Stimulated activated CD8-positive, alpha-beta memory T cell treated with anti-CD3 and anti-CD28 coated beads, Interleukin-7, amount 100 ng/mL, for 1 hour (primary cell): ENCODE data around the gene AWAT2.
"Not testable (repeated sequence)": the region's sequence is repeated elsewhere in the genome, so short reads cannot be mapped to it uniquely, and the experiment has no call there.

Experiments
- DNase-seq, 2 donors: peaks; one replicate each; pipeline ENCODE4 v3.0.0-alpha.2; 2020; ENCODE audit warnings: low read depth in 2 of 2

The AWAT2 gene

DNA sequence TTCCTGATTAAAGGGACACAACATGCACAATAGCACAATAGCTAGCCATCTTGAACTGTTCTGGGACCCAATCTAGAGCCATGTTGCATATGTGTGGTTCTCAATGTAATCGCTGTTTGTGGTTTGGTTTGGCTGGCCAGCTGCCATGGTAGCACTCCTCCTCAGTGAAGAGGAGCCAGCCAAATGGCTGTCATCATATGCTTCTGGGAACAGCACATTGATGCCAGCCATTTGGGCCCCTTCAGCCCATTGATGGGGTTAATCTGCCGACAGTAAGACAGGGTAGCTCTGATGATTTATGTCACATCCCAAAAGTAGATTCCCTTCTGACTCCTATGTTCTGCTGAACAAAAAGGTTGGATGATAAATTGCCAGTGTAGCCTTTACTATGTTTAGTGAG, 48.5 kb downstream of the AWAT2 start:
- DNase-seq: no peak

DNA sequence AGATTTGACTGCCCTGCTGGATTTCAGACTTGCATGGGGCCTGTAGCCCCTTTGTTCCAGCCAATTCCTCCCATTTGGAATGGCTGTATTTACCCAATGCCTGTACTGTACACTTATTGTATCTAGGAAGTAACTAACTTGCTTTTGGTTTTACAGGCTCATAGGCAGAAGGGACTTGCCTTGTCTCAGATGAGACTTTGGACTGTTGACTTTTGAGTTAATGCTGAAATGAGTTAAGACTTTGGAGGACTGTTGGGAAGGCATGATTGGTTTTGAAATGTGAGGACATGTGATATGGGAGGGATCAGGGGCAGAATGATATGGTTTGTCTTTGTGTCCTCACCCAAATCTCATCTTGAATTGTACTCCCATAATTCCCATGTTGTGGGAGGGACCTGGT, 51.4 kb downstream of the AWAT2 start:
- DNase-seq: not testable (repeated sequence)

DNA sequence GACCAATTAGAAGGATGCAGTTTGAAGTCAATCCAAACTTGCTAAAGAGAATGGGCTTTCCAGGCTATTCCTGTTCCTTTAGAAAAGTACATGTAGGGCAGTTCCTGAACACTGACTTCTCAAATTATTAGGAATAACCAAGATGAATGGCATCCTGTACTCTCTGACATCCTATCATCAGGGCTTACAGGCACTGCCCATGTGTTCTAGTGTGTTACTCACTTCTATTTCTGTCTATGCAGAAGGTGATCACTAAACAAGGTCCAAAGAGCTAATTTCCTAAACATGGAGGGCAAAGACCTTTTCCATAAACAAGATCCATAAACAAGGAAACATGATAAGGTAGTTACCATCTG, 53.6 kb downstream of the AWAT2 start:
- no peak for DNase-seq

DNA sequence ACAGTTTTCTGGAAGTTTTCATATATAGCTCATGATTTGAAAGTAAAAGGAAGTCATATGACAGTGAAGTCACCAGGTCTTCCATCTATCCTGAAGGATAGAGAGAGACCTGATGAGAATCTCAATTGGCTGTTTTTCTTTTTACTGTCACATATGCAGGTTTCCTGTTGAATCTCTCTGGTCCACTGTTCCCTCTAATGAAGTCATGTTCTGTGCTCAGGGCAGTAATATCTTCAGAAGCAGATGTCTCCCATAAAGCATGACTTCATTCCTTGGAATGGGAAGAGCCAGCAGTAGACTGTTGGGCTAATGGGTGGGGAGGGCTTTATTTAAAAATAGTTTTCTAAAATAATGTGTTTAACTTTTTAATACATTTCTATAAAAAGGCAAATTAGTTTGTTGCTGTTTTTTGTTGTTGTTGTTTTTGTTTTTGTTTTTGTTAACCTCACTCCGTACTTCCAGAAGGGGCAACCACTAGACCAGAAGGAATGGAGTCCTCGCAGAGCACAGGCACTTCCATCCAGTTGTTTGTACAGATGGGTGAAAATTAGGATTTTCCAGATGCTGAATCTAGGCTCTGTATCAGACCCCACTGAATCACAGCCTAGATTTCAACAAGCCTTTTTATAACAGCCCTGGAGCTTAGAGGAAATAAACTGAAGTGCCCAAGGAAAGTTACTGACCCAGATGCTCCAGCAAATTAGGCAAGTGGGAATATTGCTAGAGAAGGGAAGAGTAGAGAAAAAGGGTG, 54.2 kb downstream of the AWAT2 start:
- no peak for DNase-seq

DNA sequence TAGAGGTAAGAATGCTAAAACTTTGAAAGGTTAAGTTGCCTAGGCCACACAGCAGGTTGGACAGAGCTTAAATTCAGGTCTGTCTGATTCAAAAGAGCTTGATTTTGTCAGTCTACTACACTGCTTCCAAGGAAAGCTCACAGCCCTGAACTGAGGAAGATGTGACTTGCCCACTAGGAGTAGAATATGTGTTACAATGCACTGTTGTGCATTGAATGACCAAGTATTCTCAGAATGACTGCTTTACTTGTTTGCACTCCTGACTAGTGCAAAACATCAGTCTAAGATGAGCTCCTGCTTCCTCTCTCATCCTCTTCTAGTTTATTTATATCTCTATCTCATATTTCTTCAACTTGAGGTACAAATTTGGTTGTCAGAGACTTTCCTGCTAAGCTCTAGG, 56.2 kb downstream of the AWAT2 start:
- no peak for DNase-seq

DNA sequence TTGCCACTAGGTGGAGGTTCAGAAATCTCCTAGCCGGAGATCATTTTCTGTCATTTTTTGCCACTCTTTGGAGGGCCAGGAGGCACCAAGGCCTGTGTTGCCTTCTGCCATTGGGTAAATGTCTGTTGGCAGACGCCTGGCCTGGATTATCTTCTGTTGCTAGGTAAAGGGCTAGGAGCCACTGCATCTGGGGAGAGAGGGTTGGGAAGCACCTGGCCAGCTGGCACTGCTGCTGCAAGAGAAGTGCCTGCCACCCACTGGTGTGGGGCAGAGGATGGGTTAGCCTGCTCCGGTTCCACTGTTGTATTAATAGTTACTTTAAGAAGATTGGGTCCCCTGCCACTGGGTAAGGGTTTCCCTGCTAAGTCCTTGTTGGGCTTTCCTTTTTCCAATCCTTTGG, 58.1 kb downstream of the AWAT2 start:
- DNase-seq: no peak
